Skeletal muscle cell (primary cell): ENCODE results near the gene CSRNP3.

ENCODE experiments used
- DNase-seq: peaks from one replicate; pipeline ENCODE4 v3.0.0-alpha.2; 2010; ENCODE audit warnings: low read depth
- H3K4me3 ChIP-seq: 2 replicates; pipeline ENCODE4 v1.5.1; 2011; ENCODE audit warnings: low read depth, mild to moderate bottlenecking, control low read depth, low read length, moderate library complexity

Gene CSRNP3

GRCh38 chr2:165700531-165700930, 231.0 kb downstream of the CSRNP3 start:
- DNase-seq, result no peak
- no peak overlapping the region for H3K4me3 ChIP-seq

DNA sequence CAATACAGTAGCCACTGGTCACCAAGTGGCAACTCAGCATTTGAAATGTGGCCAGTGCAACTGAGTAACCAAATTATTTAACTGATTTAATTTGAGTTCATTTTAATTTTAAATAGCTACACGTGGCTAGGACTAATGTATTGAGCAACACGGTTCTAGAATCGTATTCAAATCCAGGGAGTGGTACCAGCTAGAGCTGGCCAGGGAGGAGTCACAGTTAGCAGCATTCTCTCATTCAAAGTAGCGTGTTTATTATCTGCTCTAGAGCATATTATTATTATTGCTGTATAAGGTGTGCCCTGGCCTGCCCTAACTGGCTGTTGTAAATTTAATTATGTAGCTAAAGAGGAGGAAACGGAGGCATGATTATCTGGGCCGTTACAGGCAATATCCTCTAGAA, 231.6 kb downstream of the CSRNP3 start:
- no peak for DNase-seq
- H3K4me3 ChIP-seq, result no peak overlapping the region

DNA sequence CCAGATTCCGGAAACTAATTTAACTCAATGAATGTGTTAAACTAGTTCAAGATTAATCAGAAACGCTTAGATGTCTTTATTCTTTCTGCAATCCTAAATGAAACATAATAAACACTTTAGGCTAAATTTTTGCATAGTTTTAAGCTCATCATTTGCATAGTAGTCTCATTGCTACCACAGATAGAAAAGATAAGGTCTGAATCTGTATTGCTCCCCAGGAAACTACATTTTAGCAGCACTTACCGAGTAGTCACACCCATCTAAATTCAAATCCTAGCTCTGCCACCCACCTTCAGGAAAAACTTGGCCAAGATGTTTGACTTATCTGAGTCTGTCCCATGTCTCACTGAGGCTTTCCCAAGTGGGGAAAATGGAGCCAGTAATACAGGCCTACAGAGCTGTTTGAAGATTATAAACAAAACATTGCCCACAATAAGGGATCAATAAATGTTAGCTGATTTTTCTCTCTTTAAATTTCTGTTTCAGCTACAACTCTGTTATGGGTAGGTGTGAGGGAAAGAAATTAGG, 237.5 kb downstream of the CSRNP3 start:
- no peak overlapping the region for H3K4me3 ChIP-seq
- no peak for DNase-seq

DNA sequence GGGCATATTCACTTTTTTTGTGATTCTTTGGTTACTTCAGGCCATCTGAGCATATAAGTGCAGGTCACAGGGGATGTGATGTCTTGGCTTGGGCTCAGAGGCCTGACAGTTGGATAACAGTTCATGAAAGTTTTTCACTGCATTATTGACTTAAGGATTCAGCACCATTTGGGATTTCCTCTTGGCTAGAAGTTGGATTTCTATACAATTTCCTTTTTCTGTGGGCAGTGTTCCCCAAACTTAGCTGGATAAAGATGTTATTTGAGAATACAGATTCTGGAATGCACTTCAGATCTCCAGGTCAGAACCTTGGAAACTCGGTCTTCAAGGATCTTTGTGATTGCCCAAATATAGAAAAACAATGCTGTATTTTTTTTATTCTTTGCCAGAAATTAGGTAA, 246.6 kb downstream of the CSRNP3 start:
- no peak for DNase-seq
- no peak overlapping the region for H3K4me3 ChIP-seq

- no peak overlapping the region for H3K4me3 ChIP-seq
- DNase-seq, result no peak
Measured at GRCh38 chr2:165718610-165719210, 249.2 kb downstream of the CSRNP3 start.

DNA sequence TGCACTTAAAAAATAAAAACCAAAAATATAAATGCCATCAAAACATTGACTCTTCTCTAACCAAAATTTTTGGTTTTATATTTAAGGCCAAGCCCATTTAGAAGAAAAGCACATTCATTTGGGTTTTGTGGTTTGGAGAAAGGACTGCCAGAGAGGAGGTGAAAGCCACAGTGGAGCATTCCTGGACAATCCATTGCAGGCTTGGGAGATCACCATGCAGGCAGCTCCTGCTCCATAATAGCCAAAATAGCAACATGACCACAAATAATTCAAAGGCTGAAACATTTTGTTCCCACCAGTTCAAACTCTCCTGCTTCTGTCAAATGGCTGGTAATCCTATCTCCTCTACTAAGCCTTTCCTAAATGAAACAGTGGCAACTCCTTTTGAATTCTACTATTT, 251.0 kb downstream of the CSRNP3 start:
- no peak overlapping the region for H3K4me3 ChIP-seq
- peak; percentile 89 for DNase-seq

GRCh38 chr2:165725421-165725820, 255.9 kb downstream of the CSRNP3 start:
- DNase-seq, result no peak
- no peak overlapping the region for H3K4me3 ChIP-seq
